Measurements from ENCODE around the gene LSM6.

The LSM6 gene

DNA sequence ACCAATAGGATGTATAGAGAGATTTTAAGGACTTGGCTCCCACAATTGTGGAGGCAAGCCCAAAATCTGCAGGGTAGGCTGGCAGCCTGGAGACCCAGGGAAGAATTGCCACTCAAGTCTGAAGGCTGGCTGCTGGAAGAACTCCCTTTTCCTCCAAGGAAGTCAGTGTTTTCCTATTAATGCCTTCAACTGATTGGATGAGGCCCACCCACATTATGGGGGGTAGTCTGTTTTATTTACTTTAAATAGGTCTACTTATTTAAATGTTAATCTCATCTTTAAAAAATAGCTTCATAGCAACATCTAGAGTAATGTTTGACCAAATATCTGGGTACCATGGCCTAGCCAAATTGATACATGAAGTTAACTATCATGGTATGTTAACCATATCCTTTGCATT lies 18.7 kb downstream of the LSM6 start:
- no peaks in the 10 kb centered on the region for H3K27me3 ChIP-seq (ENCODE audit: insufficient read depth, poor library complexity, severe bottlenecking)
- DNase-seq (ENCODE audit: low read depth in 1 of 2, low spot score in 1 of 2), result no peak
- no peak overlapping the region for H3K27ac ChIP-seq (replicated peaks)
- no peak overlapping the region for H3K4me3 ChIP-seq (replicated peaks; ENCODE audit: insufficient read depth, low read length)
- TF ChIP-seq, protein P1, sequence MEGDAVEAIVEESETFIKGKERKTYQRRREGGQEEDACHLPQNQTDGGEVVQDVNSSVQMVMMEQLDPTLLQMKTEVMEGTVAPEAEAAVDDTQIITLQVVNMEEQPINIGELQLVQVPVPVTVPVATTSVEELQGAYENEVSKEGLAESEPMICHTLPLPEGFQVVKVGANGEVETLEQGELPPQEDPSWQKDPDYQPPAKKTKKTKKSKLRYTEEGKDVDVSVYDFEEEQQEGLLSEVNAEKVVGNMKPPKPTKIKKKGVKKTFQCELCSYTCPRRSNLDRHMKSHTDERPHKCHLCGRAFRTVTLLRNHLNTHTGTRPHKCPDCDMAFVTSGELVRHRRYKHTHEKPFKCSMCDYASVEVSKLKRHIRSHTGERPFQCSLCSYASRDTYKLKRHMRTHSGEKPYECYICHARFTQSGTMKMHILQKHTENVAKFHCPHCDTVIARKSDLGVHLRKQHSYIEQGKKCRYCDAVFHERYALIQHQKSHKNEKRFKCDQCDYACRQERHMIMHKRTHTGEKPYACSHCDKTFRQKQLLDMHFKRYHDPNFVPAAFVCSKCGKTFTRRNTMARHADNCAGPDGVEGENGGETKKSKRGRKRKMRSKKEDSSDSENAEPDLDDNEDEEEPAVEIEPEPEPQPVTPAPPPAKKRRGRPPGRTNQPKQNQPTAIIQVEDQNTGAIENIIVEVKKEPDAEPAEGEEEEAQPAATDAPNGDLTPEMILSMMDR (IDR thresholded peaks at IDR 0.05; ENCODE audit: insufficient read depth, low read length), result no peak
- no peak for TF ChIP-seq SPI1 (IDR thresholded peaks at IDR 0.05; ENCODE audit: borderline replicate concordance, low read depth)
- TF ChIP-seq POLR2AphosphoS5 (IDR thresholded peaks at IDR 0.05; ENCODE audit: low read depth), result no peak
- TF ChIP-seq GABPA (IDR thresholded peaks at IDR 0.05; ENCODE audit: low read depth), result no peak
- TF ChIP-seq, protein P2, sequence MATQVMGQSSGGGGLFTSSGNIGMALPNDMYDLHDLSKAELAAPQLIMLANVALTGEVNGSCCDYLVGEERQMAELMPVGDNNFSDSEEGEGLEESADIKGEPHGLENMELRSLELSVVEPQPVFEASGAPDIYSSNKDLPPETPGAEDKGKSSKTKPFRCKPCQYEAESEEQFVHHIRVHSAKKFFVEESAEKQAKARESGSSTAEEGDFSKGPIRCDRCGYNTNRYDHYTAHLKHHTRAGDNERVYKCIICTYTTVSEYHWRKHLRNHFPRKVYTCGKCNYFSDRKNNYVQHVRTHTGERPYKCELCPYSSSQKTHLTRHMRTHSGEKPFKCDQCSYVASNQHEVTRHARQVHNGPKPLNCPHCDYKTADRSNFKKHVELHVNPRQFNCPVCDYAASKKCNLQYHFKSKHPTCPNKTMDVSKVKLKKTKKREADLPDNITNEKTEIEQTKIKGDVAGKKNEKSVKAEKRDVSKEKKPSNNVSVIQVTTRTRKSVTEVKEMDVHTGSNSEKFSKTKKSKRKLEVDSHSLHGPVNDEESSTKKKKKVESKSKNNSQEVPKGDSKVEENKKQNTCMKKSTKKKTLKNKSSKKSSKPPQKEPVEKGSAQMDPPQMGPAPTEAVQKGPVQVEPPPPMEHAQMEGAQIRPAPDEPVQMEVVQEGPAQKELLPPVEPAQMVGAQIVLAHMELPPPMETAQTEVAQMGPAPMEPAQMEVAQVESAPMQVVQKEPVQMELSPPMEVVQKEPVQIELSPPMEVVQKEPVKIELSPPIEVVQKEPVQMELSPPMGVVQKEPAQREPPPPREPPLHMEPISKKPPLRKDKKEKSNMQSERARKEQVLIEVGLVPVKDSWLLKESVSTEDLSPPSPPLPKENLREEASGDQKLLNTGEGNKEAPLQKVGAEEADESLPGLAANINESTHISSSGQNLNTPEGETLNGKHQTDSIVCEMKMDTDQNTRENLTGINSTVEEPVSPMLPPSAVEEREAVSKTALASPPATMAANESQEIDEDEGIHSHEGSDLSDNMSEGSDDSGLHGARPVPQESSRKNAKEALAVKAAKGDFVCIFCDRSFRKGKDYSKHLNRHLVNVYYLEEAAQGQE (IDR thresholded peaks at IDR 0.05; ENCODE audit: insufficient replicate concordance, low read depth), result no peak

DNA sequence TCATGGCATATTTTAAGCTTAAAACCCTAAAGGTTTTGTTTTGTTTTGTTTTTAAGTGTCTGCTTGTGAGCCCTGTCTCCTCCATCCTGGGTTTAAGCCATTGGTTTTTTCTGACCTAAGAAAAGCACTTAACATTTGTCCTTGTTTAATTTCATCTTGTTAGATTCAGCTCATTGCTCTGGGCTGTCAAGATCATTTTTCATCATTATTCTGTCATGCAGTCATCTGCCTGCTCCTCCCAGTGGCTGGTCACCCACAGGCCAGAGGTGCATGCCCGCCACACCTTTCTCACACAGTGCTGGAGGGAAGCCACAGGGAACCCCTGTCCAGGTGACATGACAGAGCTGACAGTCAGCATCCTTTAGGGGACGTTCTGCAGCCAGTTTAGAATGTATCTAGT lies 27.1 kb downstream of the LSM6 start:
- H3K27me3 ChIP-seq (ENCODE audit: insufficient read depth, poor library complexity, severe bottlenecking), result no peaks in the 10 kb centered on the region
- TF ChIP-seq, protein P2 (IDR thresholded peaks at IDR 0.05; ENCODE audit: insufficient replicate concordance, low read depth), result no peak
- TF ChIP-seq SPI1 (IDR thresholded peaks at IDR 0.05; ENCODE audit: borderline replicate concordance, low read depth) (no peak), POLR2AphosphoS5 (IDR thresholded peaks at IDR 0.05; ENCODE audit: low read depth) (no peak), GABPA (IDR thresholded peaks at IDR 0.05; ENCODE audit: low read depth) (no peak)
- TF ChIP-seq, protein P1 (IDR thresholded peaks at IDR 0.05; ENCODE audit: insufficient read depth, low read length), result no peak
- no peak for DNase-seq (ENCODE audit: low read depth in 1 of 2, low spot score in 1 of 2)
- H3K27ac ChIP-seq (replicated peaks), result no peak overlapping the region
- H3K4me3 ChIP-seq (replicated peaks; ENCODE audit: insufficient read depth, low read length), result no peak overlapping the region

DNA sequence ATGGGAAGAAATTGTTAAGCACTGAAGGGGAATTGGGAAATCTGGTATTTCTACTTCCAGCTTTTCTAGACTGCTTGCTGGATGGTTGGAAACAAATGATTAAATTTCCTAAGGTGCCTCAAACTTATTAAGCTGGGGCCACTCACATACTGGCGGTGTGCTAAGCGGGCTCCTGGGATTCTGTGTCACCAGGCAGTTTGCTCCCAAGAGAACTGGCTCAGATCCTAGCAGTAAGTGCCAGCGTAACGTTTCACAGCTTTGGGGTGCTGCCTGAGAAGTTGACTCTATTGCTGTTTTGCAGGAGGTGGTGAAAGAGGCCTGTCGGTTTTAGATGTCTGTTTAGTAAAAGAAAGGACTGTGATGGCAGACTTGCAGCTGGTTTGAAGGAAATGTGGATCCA lies 31.9 kb downstream of the LSM6 start:
- DNase-seq (ENCODE audit: low read depth in 1 of 2, low spot score in 1 of 2), result no peak
- no peak overlapping the region for H3K4me3 ChIP-seq (replicated peaks; ENCODE audit: insufficient read depth, low read length)
- no peak overlapping the region for H3K27ac ChIP-seq (replicated peaks)
- H3K27me3 ChIP-seq (ENCODE audit: insufficient read depth, poor library complexity, severe bottlenecking), result no peaks in the 10 kb centered on the region
- TF ChIP-seq, protein P1 (IDR thresholded peaks at IDR 0.05; ENCODE audit: insufficient read depth, low read length), result no peak
- TF ChIP-seq, protein P2 (IDR thresholded peaks at IDR 0.05; ENCODE audit: insufficient replicate concordance, low read depth), result no peak
- TF ChIP-seq GABPA (IDR thresholded peaks at IDR 0.05; ENCODE audit: low read depth) (no peak), POLR2AphosphoS5 (IDR thresholded peaks at IDR 0.05; ENCODE audit: low read depth) (no peak), SPI1 (IDR thresholded peaks at IDR 0.05; ENCODE audit: borderline replicate concordance, low read depth) (no peak)

Measured in HL-60 (cell line).